DOHH2 (cell line): ENCODE measurements around the gene SELENOH.

Source experiments
- CTCF ChIP-seq: fragments of 200-600 bp; sonication (generic); IDR thresholded peaks from one replicate; pipeline ENCODE4 v1.5.1; 2014; ENCODE audit warnings: antibody characterized with exemption, mild to moderate bottlenecking, low read depth, low read length; ENCODE audit not compliant: poor library complexity, severe bottlenecking
- EZH2phosphoT487 ChIP-seq: fragments of 200-600 bp; sonication (generic); IDR thresholded peaks from 2 replicates; pipeline ENCODE4 v1.6.1; 2017; ENCODE audit warnings: borderline replicate concordance, mild to moderate bottlenecking, antibody characterized with exemption, low read length, moderate library complexity, mixed read lengths

DNA sequence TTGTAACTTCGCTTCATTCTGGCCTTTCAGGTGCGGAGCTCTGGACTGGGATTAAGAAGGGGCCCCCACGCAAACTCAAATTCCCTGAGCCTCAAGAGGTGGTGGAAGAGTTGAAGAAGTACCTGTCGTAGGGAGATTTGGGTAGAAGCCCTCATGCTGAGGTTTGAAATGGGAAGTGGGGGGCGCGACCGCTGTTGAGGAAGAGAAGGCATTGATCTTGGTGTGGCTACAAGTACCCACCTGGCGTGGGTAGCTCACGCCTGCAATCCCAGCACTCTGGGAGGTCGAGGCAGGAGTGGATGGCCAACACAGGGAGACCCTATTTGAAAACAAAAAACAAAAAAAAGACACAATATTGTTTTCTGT, 779 bp downstream of the SELENOH start:
- TF ChIP-seq CTCF = no peak
- TF ChIP-seq EZH2phosphoT487 = no peak
